GM12878 (cell line): Measurements from ENCODE around the gene CDKN2B-AS1.

Source experiments
- CTCF ChIP-seq, 3 experiments: IDR thresholded peaks in 2 of 3; conservative IDR thresholded peaks in 1 of 3; 2 replicates each; pipeline ENCODE4 v1.5.1; 2011; ENCODE audit warnings: low read depth in 3 of 3, low read length in 3 of 3, mild to moderate bottlenecking in 3 of 3, control low read depth in 2 of 3, moderate library complexity in 2 of 3, inconsistent platforms in 1 of 3, mixed read lengths in 1 of 3; ENCODE audit not compliant: control insufficient read depth in 2 of 3, insufficient read depth in 1 of 3; ENCODE audit errors: extremely low read depth in 1 of 3
- FOXM1 ChIP-seq: IDR thresholded peaks from 2 replicates; pipeline ENCODE4 v1.6.1; 2012; ENCODE audit warnings: low read depth, mild to moderate bottlenecking, inconsistent platforms, low read length, moderate library complexity
- POLR2A ChIP-seq: IDR thresholded peaks from 2 replicates; pipeline ENCODE4 v1.6.1; 2011; ENCODE audit warnings: low read depth, mild to moderate bottlenecking, low read length
- POLR2AphosphoS5 ChIP-seq: IDR thresholded peaks from 2 replicates; pipeline ENCODE4 v1.6.1; 2011; ENCODE audit warnings: mild to moderate bottlenecking, low read length, inconsistent platforms
- USF2 ChIP-seq: IDR thresholded peaks from 2 replicates; pipeline ENCODE4 v1.6.1; 2011; ENCODE audit warnings: low read depth, low read length, improper control_type of control experiment, borderline replicate concordance

- TF ChIP-seq POLR2A (no peak), CTCF (IDR thresholded peaks at IDR 0.05 in 2 of 3, conservative IDR thresholded peaks at IDR 0.05 in 1 of 3; ENCODE audit: control insufficient read depth in 2 of 3, extremely low read depth in 1 of 3, insufficient read depth in 1 of 3, low read depth in 3 of 3, low read length in 3 of 3) (no peak), FOXM1 (no peak), POLR2AphosphoS5 (no peak), USF2 (no peak)
These were observed 56.3 kb downstream of the CDKN2B-AS1 start for GRCh38 chr9:22050924-22051323.
